ENCODE measurements around the gene XCL1.

Gene XCL1

DNA sequence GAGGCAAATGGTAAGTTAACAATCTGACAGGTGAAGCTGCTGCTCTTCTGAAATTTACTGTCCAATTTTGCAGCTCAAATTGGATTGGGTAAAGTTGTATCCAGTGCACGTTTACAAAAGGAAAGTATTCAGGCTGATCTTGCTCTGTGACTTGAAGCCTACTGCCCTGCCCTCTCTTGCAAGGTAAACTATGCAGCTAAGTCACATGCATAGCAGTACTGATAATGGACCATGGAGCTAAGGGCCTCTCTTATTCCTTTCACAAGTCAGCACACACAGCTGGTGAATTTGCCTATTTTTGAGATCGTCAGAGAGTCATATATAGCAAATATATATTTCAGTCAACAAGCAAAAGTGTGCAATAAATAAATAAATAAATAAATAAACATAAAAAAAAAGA lies 23.2 kb downstream of the XCL1 start:
- TF ChIP-seq, protein P1, sequence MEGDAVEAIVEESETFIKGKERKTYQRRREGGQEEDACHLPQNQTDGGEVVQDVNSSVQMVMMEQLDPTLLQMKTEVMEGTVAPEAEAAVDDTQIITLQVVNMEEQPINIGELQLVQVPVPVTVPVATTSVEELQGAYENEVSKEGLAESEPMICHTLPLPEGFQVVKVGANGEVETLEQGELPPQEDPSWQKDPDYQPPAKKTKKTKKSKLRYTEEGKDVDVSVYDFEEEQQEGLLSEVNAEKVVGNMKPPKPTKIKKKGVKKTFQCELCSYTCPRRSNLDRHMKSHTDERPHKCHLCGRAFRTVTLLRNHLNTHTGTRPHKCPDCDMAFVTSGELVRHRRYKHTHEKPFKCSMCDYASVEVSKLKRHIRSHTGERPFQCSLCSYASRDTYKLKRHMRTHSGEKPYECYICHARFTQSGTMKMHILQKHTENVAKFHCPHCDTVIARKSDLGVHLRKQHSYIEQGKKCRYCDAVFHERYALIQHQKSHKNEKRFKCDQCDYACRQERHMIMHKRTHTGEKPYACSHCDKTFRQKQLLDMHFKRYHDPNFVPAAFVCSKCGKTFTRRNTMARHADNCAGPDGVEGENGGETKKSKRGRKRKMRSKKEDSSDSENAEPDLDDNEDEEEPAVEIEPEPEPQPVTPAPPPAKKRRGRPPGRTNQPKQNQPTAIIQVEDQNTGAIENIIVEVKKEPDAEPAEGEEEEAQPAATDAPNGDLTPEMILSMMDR (IDR thresholded peaks at IDR 0.05; ENCODE audit: extremely low read depth, missing control alignments) = no peak
- DNase-seq (ENCODE audit: low spot score) = no peak

GRCh38 chr1:168601051-168601450 lies 24.6 kb downstream of the XCL1 start:
- TF ChIP-seq, protein P1 (IDR thresholded peaks at IDR 0.05; ENCODE audit: extremely low read depth, missing control alignments) = no peak
- no peak for DNase-seq (ENCODE audit: low spot score)

DNA sequence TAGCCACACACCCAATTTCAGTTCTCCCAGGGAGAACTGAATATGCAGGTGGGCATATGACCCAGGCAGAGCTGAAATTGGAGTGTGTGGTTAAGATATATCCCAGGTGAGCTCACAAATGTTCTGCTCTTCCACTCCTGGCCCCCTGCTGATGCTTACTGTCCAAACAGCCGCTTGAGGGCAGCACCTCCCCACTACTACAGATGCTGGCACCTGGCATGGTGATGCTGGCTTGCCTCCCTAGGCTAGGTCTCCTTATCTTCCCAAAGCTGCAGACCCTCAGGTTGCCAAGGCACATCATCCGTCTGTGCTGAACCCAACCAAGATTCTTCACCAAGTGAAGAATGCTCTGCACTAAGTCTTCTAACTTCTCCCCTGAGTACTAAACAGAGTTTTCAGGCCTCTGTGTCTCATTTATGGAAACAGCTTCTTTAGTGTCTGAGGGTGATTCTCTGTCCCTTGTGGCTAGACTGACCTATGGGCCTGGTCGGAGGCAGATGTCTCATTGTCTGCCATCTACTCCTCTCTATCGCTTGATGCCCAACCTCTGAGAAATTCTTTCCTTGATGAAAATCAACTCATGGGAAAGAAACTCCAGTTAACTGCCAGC lies 27.2 kb downstream of the XCL1 start:
- TF ChIP-seq, protein P1 (IDR thresholded peaks at IDR 0.05; ENCODE audit: extremely low read depth, missing control alignments) = peak; percentile 69
- peak; percentile 56 for DNase-seq (ENCODE audit: low spot score)

DNA sequence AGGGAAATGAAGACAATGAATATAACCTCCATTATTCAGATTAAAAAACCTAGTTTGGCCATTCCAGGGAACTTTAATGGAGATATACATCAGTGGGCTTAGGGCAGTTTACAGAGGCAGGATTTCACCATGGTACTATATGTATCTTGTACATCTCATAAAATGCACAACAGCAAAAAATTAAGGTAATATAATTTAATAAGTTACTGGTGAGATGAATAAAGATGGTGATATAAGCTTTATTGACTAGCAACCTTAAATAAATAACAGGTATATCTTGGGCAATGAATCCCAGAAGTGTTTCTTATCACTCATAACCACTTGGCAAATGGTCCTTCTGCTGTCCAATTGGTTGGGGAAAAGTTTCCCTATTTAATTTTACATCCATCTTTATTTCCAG lies 29.0 kb downstream of the XCL1 start:
- DNase-seq (ENCODE audit: low spot score) = no peak
- TF ChIP-seq, protein P1 (IDR thresholded peaks at IDR 0.05; ENCODE audit: extremely low read depth, missing control alignments) = no peak

DNA sequence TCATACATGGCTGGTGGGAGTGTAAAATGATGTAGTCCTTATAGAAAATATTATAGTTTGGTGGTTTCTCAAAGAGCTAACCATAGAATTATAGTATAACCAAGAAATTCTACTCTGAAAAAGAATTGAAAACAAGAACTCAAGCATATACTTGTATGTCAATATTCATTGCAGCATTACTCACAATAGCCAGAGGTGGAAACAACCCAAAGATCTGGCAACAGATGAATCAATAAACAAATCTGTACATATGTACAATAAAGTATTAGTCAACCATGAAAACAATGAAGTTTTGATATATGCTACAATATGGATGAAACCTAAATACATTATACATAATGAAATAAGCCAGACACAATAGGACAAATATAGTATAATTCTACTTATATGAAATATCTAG lies 29.7 kb downstream of the XCL1 start:
- no peak for DNase-seq (ENCODE audit: low spot score)
- TF ChIP-seq, protein P1 (IDR thresholded peaks at IDR 0.05; ENCODE audit: extremely low read depth, missing control alignments) = no peak

- DNase-seq (ENCODE audit: low spot score) = no peak
- TF ChIP-seq, protein P1 (IDR thresholded peaks at IDR 0.05; ENCODE audit: extremely low read depth, missing control alignments) = no peak
Measured at GRCh38 chr1:168607872-168608428, 31.5 kb downstream of the XCL1 start.

DNA sequence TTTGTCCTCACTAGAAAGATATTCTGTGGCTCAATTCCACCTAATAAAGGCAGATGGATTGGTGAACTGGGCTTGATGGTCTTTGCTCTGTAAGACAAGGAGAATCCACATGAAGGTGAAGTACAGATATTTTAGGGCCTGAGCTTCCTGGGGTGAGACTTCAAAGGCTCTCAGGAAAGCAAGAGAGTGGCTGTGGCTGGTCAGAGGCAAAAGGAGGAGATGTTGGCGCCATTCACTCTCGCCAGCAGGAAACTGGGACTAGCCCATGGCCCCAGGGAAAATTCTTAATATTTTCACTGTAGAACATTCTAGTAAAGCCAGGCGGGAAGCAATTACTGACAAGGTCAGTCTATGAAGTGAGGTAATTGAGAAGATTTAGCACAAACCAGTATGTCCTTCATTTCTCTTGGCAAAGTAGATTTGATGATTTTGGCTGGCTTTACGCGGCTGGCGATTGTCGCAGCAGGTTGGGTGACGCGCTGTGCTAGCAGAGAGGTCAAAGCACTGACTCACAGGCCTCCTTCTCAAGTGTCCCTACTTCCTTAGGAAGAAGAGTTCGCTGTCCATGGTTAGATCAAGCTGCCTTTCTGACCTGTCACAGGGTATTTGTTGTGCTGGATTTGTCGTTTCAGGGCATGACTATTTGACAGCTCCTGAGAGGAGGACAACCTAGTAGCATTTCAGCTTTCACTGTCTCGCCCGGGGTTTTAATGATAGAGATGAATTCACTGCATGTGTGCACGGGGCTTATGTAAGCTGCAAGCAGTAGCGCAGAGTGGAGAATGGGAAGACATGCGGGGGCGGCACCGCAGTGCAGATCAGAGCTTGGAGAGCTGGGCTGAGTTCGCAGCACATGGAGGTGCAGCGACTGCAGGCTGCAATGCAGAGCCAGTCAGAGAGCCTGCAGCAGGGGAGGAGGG lies 32.7 kb downstream of the XCL1 start:
- TF ChIP-seq, protein P1 (IDR thresholded peaks at IDR 0.05; ENCODE audit: extremely low read depth, missing control alignments) = no peak
- DNase-seq (ENCODE audit: low spot score) = no peak

Data from GM20000 (cell line).